Measurements from ENCODE around the gene UIMC1. TPM values are rescaled to one million over a fixed set of nuclear protein-coding genes. Genes with fewer than 3 reads are reported as not detected.
A peak's percentile ranks its signal among the peaks of the same experiment; 100 is the strongest.

Gene UIMC1
- total RNA-seq, 1 donor from 2014 or later, result 24.5 TPM

DNA sequence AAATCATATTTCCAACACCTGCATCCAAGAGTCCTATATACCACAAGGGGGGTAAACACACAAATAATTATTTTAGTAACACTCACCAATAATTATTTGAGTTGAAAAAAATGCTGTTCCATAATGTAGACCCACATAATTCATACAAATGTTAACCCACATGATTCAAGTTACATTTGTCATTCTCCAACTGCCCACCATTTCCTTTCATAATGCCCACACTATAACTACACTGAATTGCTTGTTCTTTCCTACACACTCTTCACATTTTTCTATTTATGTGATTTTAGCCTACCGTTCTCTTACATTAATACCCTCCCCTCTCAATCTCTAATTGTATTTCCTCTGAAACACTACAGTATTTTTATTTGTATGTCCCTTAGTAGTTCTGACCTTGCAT lies 71.6 kb downstream of the UIMC1 start:
- Histone ChIP-seq H3K4me3 (ENCODE audit: low read depth, low read length) (no peak overlapping the region), H3K27me3 (ENCODE audit: control insufficient read depth, insufficient read depth, low read length) (no peaks in the 10 kb centered on the region), H3K36me3 (ENCODE audit: control insufficient read depth, insufficient read depth, low read length) (peaks cover 7% of the 10 kb centered on the region)
- DNase-seq (ENCODE audit: low read depth), result no peak
- no peak for FAIRE-seq
- TF ChIP-seq, protein P1, sequence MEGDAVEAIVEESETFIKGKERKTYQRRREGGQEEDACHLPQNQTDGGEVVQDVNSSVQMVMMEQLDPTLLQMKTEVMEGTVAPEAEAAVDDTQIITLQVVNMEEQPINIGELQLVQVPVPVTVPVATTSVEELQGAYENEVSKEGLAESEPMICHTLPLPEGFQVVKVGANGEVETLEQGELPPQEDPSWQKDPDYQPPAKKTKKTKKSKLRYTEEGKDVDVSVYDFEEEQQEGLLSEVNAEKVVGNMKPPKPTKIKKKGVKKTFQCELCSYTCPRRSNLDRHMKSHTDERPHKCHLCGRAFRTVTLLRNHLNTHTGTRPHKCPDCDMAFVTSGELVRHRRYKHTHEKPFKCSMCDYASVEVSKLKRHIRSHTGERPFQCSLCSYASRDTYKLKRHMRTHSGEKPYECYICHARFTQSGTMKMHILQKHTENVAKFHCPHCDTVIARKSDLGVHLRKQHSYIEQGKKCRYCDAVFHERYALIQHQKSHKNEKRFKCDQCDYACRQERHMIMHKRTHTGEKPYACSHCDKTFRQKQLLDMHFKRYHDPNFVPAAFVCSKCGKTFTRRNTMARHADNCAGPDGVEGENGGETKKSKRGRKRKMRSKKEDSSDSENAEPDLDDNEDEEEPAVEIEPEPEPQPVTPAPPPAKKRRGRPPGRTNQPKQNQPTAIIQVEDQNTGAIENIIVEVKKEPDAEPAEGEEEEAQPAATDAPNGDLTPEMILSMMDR (IDR thresholded peaks at IDR 0.05; ENCODE audit: insufficient read depth, low read length, severe bottlenecking), result no peak

DNA sequence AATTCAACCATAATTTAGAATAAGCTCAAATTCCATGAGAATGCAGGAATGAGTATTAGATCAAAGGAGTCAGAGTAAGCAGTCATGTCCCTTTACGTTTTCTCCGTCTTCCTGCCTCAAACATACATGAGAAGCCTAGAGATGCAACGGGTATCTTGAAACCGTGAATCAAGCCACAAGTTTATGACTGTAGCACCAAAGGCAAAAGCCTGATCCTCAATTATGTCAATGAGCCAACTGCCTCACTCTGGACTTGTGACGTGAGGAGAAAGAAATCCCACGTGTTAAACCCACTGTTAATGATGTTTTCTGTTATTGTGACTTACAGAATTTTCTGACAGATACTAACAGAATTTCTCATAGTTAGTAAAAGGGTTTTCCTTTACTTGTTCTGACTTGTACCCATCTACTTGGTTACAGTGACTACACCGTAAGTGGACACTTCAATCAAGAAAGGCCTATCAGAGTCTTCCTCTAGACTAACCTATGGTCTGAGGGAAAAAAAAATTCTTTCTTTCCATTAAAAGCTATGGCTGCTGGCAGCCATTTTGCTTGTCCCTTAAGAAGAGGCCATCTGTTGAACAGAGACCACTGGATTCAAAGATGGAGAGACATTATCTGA lies 72.2 kb downstream of the UIMC1 start:
- Histone ChIP-seq H3K36me3 (ENCODE audit: control insufficient read depth, insufficient read depth, low read length) (peaks cover 7% of the 10 kb centered on the region), H3K4me3 (ENCODE audit: low read depth, low read length) (no peak overlapping the region), H3K27me3 (ENCODE audit: control insufficient read depth, insufficient read depth, low read length) (no peaks in the 10 kb centered on the region)
- DNase-seq (ENCODE audit: low read depth) (peak; percentile 67), FAIRE-seq (no peak)
- TF ChIP-seq, protein P1 (IDR thresholded peaks at IDR 0.05; ENCODE audit: insufficient read depth, low read length, severe bottlenecking), result no peak

DNA sequence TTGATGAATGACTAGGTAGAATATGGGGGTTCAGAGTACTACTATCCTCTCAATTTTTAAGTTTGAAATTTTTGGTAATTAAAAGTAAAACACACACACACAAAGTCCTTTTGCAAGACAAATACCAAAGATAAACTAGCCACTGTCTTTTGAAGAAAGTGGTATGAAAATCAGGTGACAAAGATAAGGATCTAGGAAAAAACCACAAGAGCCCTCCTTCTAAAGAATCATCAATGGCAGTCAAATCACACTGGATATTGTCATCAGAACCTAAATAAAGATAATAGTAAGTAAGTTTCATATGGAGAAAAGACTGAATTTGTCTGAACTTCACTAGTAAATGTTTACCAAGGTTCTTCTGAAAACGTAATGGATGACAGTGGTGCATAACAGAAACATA lies 76.9 kb downstream of the UIMC1 start:
- TF ChIP-seq, protein P1 (IDR thresholded peaks at IDR 0.05; ENCODE audit: insufficient read depth, low read length, severe bottlenecking), result no peak
- Histone ChIP-seq H3K4me3 (ENCODE audit: low read depth, low read length) (no peak overlapping the region), H3K27me3 (ENCODE audit: control insufficient read depth, insufficient read depth, low read length) (no peaks in the 10 kb centered on the region), H3K36me3 (ENCODE audit: control insufficient read depth, insufficient read depth, low read length) (peaks cover 5% of the 10 kb centered on the region)
- no peak for DNase-seq (ENCODE audit: low read depth)
- no peak for FAIRE-seq

DNA sequence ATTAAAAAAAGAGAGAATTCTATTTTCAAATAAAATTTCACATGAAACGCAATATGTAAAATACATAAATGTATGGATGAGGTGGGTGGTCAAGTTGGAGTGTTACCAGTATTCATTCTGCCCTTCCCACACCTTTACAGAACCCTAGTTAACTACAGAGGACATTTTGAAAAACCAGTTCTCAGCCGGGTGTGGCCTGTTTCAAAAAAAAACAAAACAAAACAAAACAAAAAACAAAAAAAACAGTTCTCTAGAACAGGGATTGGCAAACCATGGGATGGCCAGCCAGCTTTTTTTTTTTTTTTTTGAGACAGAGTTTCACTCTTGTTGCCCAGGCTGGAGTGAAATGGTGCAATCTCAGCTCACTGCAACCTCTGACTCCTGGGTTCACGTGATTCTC lies 79.0 kb downstream of the UIMC1 start:
- H3K4me3 ChIP-seq (ENCODE audit: low read depth, low read length), result no peak overlapping the region
- peak; percentile 13 for DNase-seq (ENCODE audit: low read depth)
- peaks cover 3% of the 10 kb centered on the region for H3K36me3 ChIP-seq (ENCODE audit: control insufficient read depth, insufficient read depth, low read length)
- TF ChIP-seq, protein P1 (IDR thresholded peaks at IDR 0.05; ENCODE audit: insufficient read depth, low read length, severe bottlenecking), result no peak
- no peak for FAIRE-seq
- no peaks in the 10 kb centered on the region for H3K27me3 ChIP-seq (ENCODE audit: control insufficient read depth, insufficient read depth, low read length)

DNA sequence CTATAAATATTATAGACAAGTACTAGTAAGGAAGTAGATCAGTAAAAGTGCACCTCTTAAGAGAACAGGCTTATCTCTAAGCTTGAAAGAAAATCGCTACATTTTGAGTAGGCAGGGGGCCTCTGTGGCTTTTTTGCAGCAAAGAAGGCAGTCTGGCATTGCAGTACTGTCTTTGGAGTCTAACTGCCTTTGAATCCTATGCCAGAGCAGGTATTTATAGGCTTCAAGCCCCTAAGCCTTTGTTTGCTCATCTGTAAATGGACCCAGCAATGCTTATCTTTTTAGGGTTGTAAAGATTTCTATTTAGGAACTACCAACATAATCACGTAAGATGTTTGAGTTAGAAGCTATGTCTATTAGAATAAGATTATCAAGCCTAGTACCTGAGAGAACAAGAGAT lies 83.8 kb downstream of the UIMC1 start:
- Histone ChIP-seq H3K4me3 (ENCODE audit: low read depth, low read length) (no peak overlapping the region), H3K27me3 (ENCODE audit: control insufficient read depth, insufficient read depth, low read length) (no peaks in the 10 kb centered on the region), H3K36me3 (ENCODE audit: control insufficient read depth, insufficient read depth, low read length) (no peaks in the 10 kb centered on the region)
- DNase-seq (ENCODE audit: low read depth), result no peak
- FAIRE-seq, result no peak
- TF ChIP-seq, protein P1 (IDR thresholded peaks at IDR 0.05; ENCODE audit: insufficient read depth, low read length, severe bottlenecking), result no peak

DNA sequence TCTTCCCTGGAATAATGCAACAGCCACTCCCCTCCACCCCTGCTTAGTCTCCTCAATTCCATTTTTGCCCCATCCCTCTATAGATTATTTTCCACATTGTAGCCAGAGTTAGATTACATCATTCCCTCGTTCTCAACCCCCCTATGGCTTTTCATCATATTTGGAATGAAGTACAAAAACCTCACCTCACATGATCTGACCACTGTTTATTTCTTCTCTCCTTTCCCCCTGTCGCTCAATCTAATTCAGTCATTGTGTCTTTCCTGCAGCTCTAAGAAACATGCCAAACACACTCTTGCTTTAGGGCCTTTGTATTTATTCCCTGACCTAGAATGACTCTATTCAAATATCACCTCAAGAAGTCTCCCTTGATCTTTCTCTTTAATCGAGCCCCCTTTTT lies 84.9 kb downstream of the UIMC1 start:
- H3K27me3 ChIP-seq (ENCODE audit: control insufficient read depth, insufficient read depth, low read length), result no peaks in the 10 kb centered on the region
- no peak for FAIRE-seq
- H3K36me3 ChIP-seq (ENCODE audit: control insufficient read depth, insufficient read depth, low read length), result no peaks in the 10 kb centered on the region
- TF ChIP-seq, protein P1 (IDR thresholded peaks at IDR 0.05; ENCODE audit: insufficient read depth, low read length, severe bottlenecking), result no peak
- no peak for DNase-seq (ENCODE audit: low read depth)
- no peak overlapping the region for H3K4me3 ChIP-seq (ENCODE audit: low read depth, low read length)

All from bronchial epithelial cell (primary cell).